Liver (tissue), 9 donors: ENCODE measurements around the gene NFATC2. TPM values are rescaled to one million over a fixed set of nuclear protein-coding genes. Genes with fewer than 3 reads are reported as not detected.

Experiments used
- DNase-seq: peaks from one replicate; pipeline ENCODE4 v3.0.0-alpha.2; 2017; ENCODE audit warnings: low spot score
- H3K27ac ChIP-seq, 2 donors: one replicate each; pipeline ENCODE4 v1.7.0; 2013; ENCODE audit warnings: inconsistent platforms in 2 of 2, low read length in 2 of 2, control low read depth in 1 of 2, low read depth in 1 of 2, mild to moderate bottlenecking in 1 of 2
- H3K27me3 ChIP-seq, 4 donors: one replicate each; pipeline versions ENCODE4 v1.6.1 to v1.7.0; 2013; ENCODE audit warnings: low read length in 3 of 4, inconsistent platforms in 1 of 4, mild to moderate bottlenecking in 1 of 4, moderate library complexity in 1 of 4; ENCODE audit not compliant: control insufficient read depth in 4 of 4, insufficient read depth in 4 of 4
- H3K36me3 ChIP-seq, 4 donors: one replicate each; pipeline versions ENCODE4 v1.6.1 to v1.7.0; 2013; ENCODE audit warnings: low read length in 3 of 4, mild to moderate bottlenecking in 3 of 4, low read depth in 1 of 4, moderate library complexity in 1 of 4; ENCODE audit not compliant: control insufficient read depth in 4 of 4, insufficient read depth in 3 of 4
- H3K4me1 ChIP-seq, 4 donors: one replicate each; pipeline versions ENCODE4 v1.6.1 to v1.7.0; 2013; ENCODE audit warnings: low read length in 3 of 4, mild to moderate bottlenecking in 3 of 4, moderate library complexity in 1 of 4; ENCODE audit not compliant: control insufficient read depth in 4 of 4, insufficient read depth in 4 of 4
- H3K4me3 ChIP-seq, 3 donors: one replicate each; pipeline versions ENCODE4 v1.6.1 to v1.7.0; 2013; ENCODE audit warnings: low read length in 3 of 3, control low read depth in 1 of 3, low read depth in 1 of 3, mild to moderate bottlenecking in 1 of 3
- H3K9ac ChIP-seq, 2 donors: one replicate each; pipeline ENCODE4 v1.7.0; 2013; ENCODE audit warnings: low read length in 2 of 2, mild to moderate bottlenecking in 2 of 2, moderate library complexity in 2 of 2, control low read depth in 1 of 2, low read depth in 1 of 2
- H3K9me3 ChIP-seq, 4 donors: one replicate each; pipeline versions ENCODE4 v1.6.1 to v1.7.0; 2013; ENCODE audit warnings: low read length in 3 of 4; ENCODE audit not compliant: control insufficient read depth in 4 of 4
- EGR1 ChIP-seq, 2 donors: IDR thresholded peaks; 2 replicates each; pipeline ENCODE4 v1.6.1; 2016 to 2018; ENCODE audit warnings: antibody characterized with exemption in 2 of 2, low read depth in 2 of 2
- FOXA1 ChIP-seq: IDR thresholded peaks from 2 replicates; pipeline ENCODE4 v1.6.1; 2016; ENCODE audit warnings: antibody characterized with exemption
- GABPA ChIP-seq, 2 donors: IDR thresholded peaks in 1 of 2; conservative IDR thresholded peaks in 1 of 2; 2 replicates each; pipeline ENCODE4 v1.6.1; 2016; ENCODE audit warnings: antibody characterized with exemption in 2 of 2, mild to moderate bottlenecking in 1 of 2, moderate library complexity in 1 of 2
- HNF4G ChIP-seq: IDR thresholded peaks from 2 replicates; pipeline ENCODE4 v1.6.1; 2016; ENCODE audit warnings: antibody characterized with exemption
- JUND ChIP-seq, 2 donors: IDR thresholded peaks; 2 replicates each; pipeline ENCODE4 v1.6.1; 2016; ENCODE audit warnings: antibody characterized with exemption in 2 of 2
- NR2F2 ChIP-seq: IDR thresholded peaks from 2 replicates; pipeline ENCODE4 v1.6.1; 2016; ENCODE audit warnings: antibody characterized with exemption
- RAD21 ChIP-seq, 2 donors: IDR thresholded peaks; 2 replicates each; pipeline ENCODE4 v1.6.1; 2016; ENCODE audit warnings: antibody characterized with exemption in 2 of 2, mild to moderate bottlenecking in 2 of 2
- RXRA ChIP-seq, 2 donors: IDR thresholded peaks; 2 replicates each; pipeline ENCODE4 v1.6.1; 2017 to 2018; ENCODE audit warnings: antibody characterized with exemption in 2 of 2, mild to moderate bottlenecking in 1 of 2
- SP1 ChIP-seq: IDR thresholded peaks from 2 replicates; pipeline ENCODE4 v1.6.1; 2018; ENCODE audit warnings: antibody characterized with exemption, mild to moderate bottlenecking
- TAF1 ChIP-seq: conservative IDR thresholded peaks from 2 replicates; pipeline ENCODE4 v1.6.1; 2016; ENCODE audit warnings: antibody characterized with exemption, mild to moderate bottlenecking
- YY1 ChIP-seq: IDR thresholded peaks from 2 replicates; pipeline ENCODE4 v1.6.1; 2016; ENCODE audit warnings: antibody characterized with exemption, mild to moderate bottlenecking
- WGBS: extraction: QIAGEN DNeasy Blood & Tissue Kit; methylation state at CpG from one replicate; pipeline ENCODE4 v1.1.7; 2013; 5-methylcytosine and 5-hydroxymethylcytosine counted together
- polyA plus RNA-seq, 2 donors: library from polyadenylated mRNA; stranded (reverse) in 1 of 2; unstranded in 1 of 2; fragments of 200-250 nt in 1 of 2; fragments of >200 nt in 1 of 2; fragmentation: Nextera tagmentation in 1 of 2; extraction: Ambion mirVana in 1 of 2; gene quantifications; one replicate each; pipeline versions ENCODE4 v1.2.1 to v1.2.3, GENCODE V29; 2013 to 2015
- total RNA-seq, 2 donors: library from RNA; depleted of rRNA; stranded (reverse); fragments of >200 nt; gene quantifications; one replicate each; pipeline ENCODE4 v1.2.3, GENCODE V29; 2014
- TF ChIP-seq, protein P1 (sequence below): IDR thresholded peaks from 2 replicates; pipeline ENCODE4 v1.6.1; 2016; ENCODE audit warnings: antibody characterized with exemption, mild to moderate bottlenecking
- TF ChIP-seq, protein P2 (sequence below): IDR thresholded peaks from 2 replicates; pipeline ENCODE4 v1.6.1; 2016; ENCODE audit warnings: antibody characterized with exemption
- TF ChIP-seq, protein P3 (sequence below): fragments of 150-350 bp; IDR thresholded peaks from 2 replicates; pipeline ENCODE4 v1.5.1; 2017; ENCODE audit warnings: improper control_type of control experiment, low read depth, low read length; ENCODE audit not compliant: missing input control
- TF ChIP-seq, protein P4 (sequence below): IDR thresholded peaks from 2 replicates; pipeline ENCODE4 v1.6.1; 2016; ENCODE audit warnings: antibody characterized with exemption
- TF ChIP-seq, protein P5 (sequence below): IDR thresholded peaks from 2 replicates; pipeline ENCODE4 v1.6.1; 2016; ENCODE audit warnings: antibody characterized with exemption
- donor health status: healthy.
- donor health status: healthy.
- donor health status: healthy.
- donor health status: healthy.
- donor health status: healthy.

Gene NFATC2
- total and polyA plus RNA-seq, 4 donors, result 1.2 to 6.7 (median 2.6) TPM

DNA sequence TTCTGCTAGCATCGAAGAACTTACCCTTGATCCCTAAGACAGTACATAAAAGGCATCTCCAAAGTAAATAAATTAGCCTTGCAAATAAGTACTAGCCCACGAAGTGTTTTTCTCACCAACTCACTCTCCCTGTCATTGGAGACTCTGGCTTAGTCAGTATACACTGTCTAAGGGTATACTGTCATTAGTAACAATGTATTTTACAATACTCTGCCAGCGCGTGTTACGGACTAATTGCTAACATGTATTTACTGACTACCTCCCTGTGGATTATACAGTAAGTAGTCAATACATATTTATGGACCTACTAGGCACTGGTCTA is 72.1 kb downstream of the NFATC2 start:
- H3K4me1 ChIP-seq, result no peaks in the 10 kb centered on the region
- whole genome bisulfite sequencing, result 81% methylated on average over 5 of the region's 5 CpGs
- no peak overlapping the region for H3K9ac ChIP-seq
- no peaks in the 10 kb centered on the region for H3K9me3 ChIP-seq
- DNase-seq, result no peak
- H3K36me3 ChIP-seq, result peaks cover 4 to 47% (median 15%) of the 10 kb centered on the region in 4 donors
- H3K27ac ChIP-seq, result no peak overlapping the region
- no peak overlapping the region for H3K4me3 ChIP-seq
- TF ChIP-seq FOXA1, result no peak
- no peak for TF ChIP-seq GABPA (IDR thresholded peaks at IDR 0.05 in 1 of 2, conservative IDR thresholded peaks at IDR 0.05 in 1 of 2)
- no peak for TF ChIP-seq RXRA (IDR thresholded peaks at IDR 0.05)
- no peak for TF ChIP-seq HNF4G
- TF ChIP-seq, protein P1, sequence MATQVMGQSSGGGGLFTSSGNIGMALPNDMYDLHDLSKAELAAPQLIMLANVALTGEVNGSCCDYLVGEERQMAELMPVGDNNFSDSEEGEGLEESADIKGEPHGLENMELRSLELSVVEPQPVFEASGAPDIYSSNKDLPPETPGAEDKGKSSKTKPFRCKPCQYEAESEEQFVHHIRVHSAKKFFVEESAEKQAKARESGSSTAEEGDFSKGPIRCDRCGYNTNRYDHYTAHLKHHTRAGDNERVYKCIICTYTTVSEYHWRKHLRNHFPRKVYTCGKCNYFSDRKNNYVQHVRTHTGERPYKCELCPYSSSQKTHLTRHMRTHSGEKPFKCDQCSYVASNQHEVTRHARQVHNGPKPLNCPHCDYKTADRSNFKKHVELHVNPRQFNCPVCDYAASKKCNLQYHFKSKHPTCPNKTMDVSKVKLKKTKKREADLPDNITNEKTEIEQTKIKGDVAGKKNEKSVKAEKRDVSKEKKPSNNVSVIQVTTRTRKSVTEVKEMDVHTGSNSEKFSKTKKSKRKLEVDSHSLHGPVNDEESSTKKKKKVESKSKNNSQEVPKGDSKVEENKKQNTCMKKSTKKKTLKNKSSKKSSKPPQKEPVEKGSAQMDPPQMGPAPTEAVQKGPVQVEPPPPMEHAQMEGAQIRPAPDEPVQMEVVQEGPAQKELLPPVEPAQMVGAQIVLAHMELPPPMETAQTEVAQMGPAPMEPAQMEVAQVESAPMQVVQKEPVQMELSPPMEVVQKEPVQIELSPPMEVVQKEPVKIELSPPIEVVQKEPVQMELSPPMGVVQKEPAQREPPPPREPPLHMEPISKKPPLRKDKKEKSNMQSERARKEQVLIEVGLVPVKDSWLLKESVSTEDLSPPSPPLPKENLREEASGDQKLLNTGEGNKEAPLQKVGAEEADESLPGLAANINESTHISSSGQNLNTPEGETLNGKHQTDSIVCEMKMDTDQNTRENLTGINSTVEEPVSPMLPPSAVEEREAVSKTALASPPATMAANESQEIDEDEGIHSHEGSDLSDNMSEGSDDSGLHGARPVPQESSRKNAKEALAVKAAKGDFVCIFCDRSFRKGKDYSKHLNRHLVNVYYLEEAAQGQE, result no peak
- no peak for TF ChIP-seq RAD21 (IDR thresholded peaks at IDR 0.05)
- TF ChIP-seq, protein P2, sequence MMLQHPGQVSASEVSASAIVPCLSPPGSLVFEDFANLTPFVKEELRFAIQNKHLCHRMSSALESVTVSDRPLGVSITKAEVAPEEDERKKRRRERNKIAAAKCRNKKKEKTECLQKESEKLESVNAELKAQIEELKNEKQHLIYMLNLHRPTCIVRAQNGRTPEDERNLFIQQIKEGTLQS, result no peak
- TF ChIP-seq EGR1 (IDR thresholded peaks at IDR 0.05; ENCODE audit: low read depth in 2 of 2), result no peak
- TF ChIP-seq, protein P3, sequence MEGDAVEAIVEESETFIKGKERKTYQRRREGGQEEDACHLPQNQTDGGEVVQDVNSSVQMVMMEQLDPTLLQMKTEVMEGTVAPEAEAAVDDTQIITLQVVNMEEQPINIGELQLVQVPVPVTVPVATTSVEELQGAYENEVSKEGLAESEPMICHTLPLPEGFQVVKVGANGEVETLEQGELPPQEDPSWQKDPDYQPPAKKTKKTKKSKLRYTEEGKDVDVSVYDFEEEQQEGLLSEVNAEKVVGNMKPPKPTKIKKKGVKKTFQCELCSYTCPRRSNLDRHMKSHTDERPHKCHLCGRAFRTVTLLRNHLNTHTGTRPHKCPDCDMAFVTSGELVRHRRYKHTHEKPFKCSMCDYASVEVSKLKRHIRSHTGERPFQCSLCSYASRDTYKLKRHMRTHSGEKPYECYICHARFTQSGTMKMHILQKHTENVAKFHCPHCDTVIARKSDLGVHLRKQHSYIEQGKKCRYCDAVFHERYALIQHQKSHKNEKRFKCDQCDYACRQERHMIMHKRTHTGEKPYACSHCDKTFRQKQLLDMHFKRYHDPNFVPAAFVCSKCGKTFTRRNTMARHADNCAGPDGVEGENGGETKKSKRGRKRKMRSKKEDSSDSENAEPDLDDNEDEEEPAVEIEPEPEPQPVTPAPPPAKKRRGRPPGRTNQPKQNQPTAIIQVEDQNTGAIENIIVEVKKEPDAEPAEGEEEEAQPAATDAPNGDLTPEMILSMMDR, result no peak
- TF ChIP-seq SP1, result no peak
- TF ChIP-seq TAF1, result no peak
- no peak for TF ChIP-seq YY1
- no peaks in the 10 kb centered on the region for H3K27me3 ChIP-seq

DNA sequence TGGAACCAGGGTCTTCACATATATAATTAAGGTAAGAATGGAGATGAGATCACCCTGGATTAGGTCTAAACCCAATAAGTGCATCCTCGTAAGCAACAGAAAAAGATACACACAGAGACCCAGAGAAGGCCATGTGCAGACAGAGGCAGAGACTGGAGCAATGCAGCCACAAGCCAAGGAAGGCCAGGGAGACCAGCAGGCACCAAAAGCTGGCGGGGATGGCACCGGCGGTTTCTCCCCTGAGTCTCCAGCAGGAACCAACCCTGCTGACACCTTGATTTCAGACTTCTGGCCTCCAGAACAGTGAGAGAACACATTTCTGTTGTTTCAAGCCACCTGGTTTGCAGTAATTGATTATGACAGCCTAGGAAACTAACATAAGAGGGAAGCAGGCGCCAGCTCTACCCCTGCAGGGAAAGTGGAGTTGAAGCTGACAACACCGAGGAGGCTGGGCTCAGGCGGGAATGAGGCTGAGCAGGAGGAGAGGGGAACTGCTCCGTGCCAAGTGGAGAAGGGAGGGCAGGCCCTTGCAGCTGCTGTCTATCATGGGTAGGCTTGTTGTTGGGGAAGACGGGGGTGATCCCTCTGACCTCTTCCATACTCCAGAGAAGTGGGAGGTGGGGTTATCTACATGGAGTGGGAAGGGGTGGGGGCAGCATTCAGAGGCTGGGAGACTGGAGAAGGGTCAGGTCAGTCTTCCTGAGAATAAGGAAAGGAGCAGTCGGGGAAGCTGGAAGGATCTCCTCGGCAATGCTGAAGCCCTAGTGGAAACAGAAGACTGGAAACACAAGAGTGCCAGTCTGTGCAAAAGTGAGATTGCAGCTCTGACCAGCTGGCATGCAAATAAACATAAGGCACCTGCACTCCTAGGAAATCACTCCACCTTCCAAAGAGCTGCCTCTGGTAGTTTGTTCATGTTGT is 72.7 kb downstream of the NFATC2 start:
- WGBS, result 83% methylated on average over 11 of the region's 11 CpGs
- Histone ChIP-seq H3K9ac (no peak overlapping the region), H3K9me3 (no peaks in the 10 kb centered on the region), H3K36me3 (peaks cover 4 to 43% (median 16%) of the 10 kb centered on the region in 4 donors), H3K27me3 (no peaks in the 10 kb centered on the region), H3K27ac (no peak overlapping the region), H3K4me1 (no peaks in the 10 kb centered on the region), H3K4me3 (no peak overlapping the region)
- no peak for DNase-seq
- TF ChIP-seq JUND (IDR thresholded peaks at IDR 0.05), result no peak
- TF ChIP-seq FOXA1, result no peak
- no peak for TF ChIP-seq HNF4G
- TF ChIP-seq, protein P4, sequence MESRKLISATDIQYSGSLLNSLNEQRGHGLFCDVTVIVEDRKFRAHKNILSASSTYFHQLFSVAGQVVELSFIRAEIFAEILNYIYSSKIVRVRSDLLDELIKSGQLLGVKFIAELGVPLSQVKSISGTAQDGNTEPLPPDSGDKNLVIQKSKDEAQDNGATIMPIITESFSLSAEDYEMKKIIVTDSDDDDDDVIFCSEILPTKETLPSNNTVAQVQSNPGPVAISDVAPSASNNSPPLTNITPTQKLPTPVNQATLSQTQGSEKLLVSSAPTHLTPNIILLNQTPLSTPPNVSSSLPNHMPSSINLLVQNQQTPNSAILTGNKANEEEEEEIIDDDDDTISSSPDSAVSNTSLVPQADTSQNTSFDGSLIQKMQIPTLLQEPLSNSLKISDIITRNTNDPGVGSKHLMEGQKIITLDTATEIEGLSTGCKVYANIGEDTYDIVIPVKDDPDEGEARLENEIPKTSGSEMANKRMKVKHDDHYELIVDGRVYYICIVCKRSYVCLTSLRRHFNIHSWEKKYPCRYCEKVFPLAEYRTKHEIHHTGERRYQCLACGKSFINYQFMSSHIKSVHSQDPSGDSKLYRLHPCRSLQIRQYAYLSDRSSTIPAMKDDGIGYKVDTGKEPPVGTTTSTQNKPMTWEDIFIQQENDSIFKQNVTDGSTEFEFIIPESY, result no peak
- no peak for TF ChIP-seq RXRA (IDR thresholded peaks at IDR 0.05)
- TF ChIP-seq, protein P1, result no peak
- TF ChIP-seq TAF1, result no peak
- TF ChIP-seq, protein P3, result no peak
- no peak for TF ChIP-seq RAD21 (IDR thresholded peaks at IDR 0.05)
- TF ChIP-seq, protein P5, sequence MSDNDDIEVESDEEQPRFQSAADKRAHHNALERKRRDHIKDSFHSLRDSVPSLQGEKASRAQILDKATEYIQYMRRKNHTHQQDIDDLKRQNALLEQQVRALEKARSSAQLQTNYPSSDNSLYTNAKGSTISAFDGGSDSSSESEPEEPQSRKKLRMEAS, result no peak
- TF ChIP-seq YY1, result no peak
- no peak for TF ChIP-seq EGR1 (IDR thresholded peaks at IDR 0.05; ENCODE audit: low read depth in 2 of 2)
- TF ChIP-seq NR2F2, result no peak
